Measurements from ENCODE around the gene SLC49A3. TPM values are rescaled to one million over a fixed set of nuclear protein-coding genes. Genes with fewer than 3 reads are reported as not detected.

The SLC49A3 gene
- total RNA-seq, 1 donor from 2014 or later, result 0.82 TPM

- DNase-seq (ENCODE audit: low spot score in 2 of 2) (no peak), FAIRE-seq (no peak)
These were observed 5.6 kb downstream of the SLC49A3 start for GRCh38 chr4:683247-683897.

- no peak for FAIRE-seq
- no peak for DNase-seq (ENCODE audit: low spot score in 2 of 2)
These were observed 6.3 kb downstream of the SLC49A3 start for GRCh38 chr4:682490-683172.

- no peak for FAIRE-seq
- DNase-seq (ENCODE audit: low spot score in 2 of 2), result no peak
These were observed 7.1 kb downstream of the SLC49A3 start for GRCh38 chr4:681736-682451.

- DNase-seq (ENCODE audit: low spot score in 2 of 2) (peak; percentile 67 to 68), FAIRE-seq (no peak)
These were observed 7.9 kb downstream of the SLC49A3 start for GRCh38 chr4:680928-681645.

GRCh38 chr4:680551-680927 is 8.4 kb downstream of the SLC49A3 start:
- DNase-seq (ENCODE audit: low spot score in 2 of 2) (no peak), FAIRE-seq (no peak)

GRCh38 chr4:680091-680490 is 8.9 kb downstream of the SLC49A3 start:
- FAIRE-seq (no peak), DNase-seq (ENCODE audit: low spot score in 2 of 2) (no peak)

- DNase-seq (ENCODE audit: low spot score in 2 of 2), result no peak
- FAIRE-seq, result no peak
These were observed 9.3 kb downstream of the SLC49A3 start for GRCh38 chr4:679629-680028.

GRCh38 chr4:679104-679481 is 9.9 kb downstream of the SLC49A3 start:
- FAIRE-seq, result no peak
- no peak for DNase-seq (ENCODE audit: low spot score in 2 of 2)

GRCh38 chr4:678331-679103 is 10.4 kb downstream of the SLC49A3 start:
- FAIRE-seq (no peak), DNase-seq (ENCODE audit: low spot score in 2 of 2) (no peak)

GRCh38 chr4:677431-678293 is 11.3 kb downstream of the SLC49A3 start:
- DNase-seq (ENCODE audit: low spot score in 2 of 2) (no peak), FAIRE-seq (no peak)

GRCh38 chr4:676871-677235 is 12.1 kb downstream of the SLC49A3 start:
- DNase-seq (ENCODE audit: low spot score in 2 of 2) (no peak), FAIRE-seq (no peak)

GRCh38 chr4:675980-676870 is 12.7 kb downstream of the SLC49A3 start:
- no peak for FAIRE-seq
- DNase-seq (ENCODE audit: low spot score in 2 of 2), result no peak

GRCh38 chr4:675036-675882 is 13.7 kb downstream of the SLC49A3 start:
- DNase-seq (ENCODE audit: low spot score in 2 of 2) (no peak), FAIRE-seq (no peak)

- DNase-seq (ENCODE audit: low spot score in 2 of 2) (peak; percentile 100), FAIRE-seq (no peak)
These were observed 14.5 kb downstream of the SLC49A3 start, which contains the start of the genes ATP5ME and MYL5 for GRCh38 chr4:674172-675035. Gene ATP5ME (minus strand): TSS chr4:674276. CDS start chr4:674247, 29 bp downstream. Gene MYL5 (plus strand): TSS chr4:674542. CDS start chr4:678027, 3,485 bp downstream.

GRCh38 chr4:673349-674091 is 15.4 kb downstream of the SLC49A3 start:
- FAIRE-seq (no peak), DNase-seq (ENCODE audit: low spot score in 2 of 2) (no peak)

- DNase-seq (ENCODE audit: low spot score in 2 of 2), result no peak
- FAIRE-seq, result no peak
These were observed 17.2 kb downstream of the SLC49A3 start for GRCh38 chr4:671769-672168.

All from frontal cortex (tissue), 4 donors.